GM12878 (cell line): ENCODE measurements around the gene DHX32.

Experiments
- CHD2 ChIP-seq: IDR thresholded peaks from 2 replicates; pipeline ENCODE4 v1.6.1; 2011; ENCODE audit warnings: low read depth, low read length, improper control_type of control experiment, borderline replicate concordance
- EP300 ChIP-seq, 2 experiments: fragments of 150-350 bp in 1 of 2; IDR thresholded peaks; 2 replicates each; pipeline ENCODE4 v1.6.1; 2011 to 2012; ENCODE audit warnings: low read depth in 2 of 2, low read length in 2 of 2, borderline replicate concordance in 1 of 2, improper control_type of control experiment in 1 of 2, inconsistent platforms in 1 of 2; ENCODE audit not compliant: control insufficient read depth in 1 of 2
- MEF2A ChIP-seq: IDR thresholded peaks from 2 replicates; pipeline ENCODE4 v1.6.1; 2011; ENCODE audit warnings: low read depth, mild to moderate bottlenecking, low read length, moderate library complexity; ENCODE audit not compliant: insufficient read depth
- NFXL1 ChIP-seq: fragments of 450-650 bp; IDR thresholded peaks from 2 replicates; pipeline ENCODE4 v1.6.1; 2017; ENCODE audit warnings: antibody characterized with exemption, mild to moderate bottlenecking, borderline replicate concordance
- RFX5 ChIP-seq: IDR thresholded peaks from 2 replicates; pipeline ENCODE4 v1.6.1; 2011; ENCODE audit warnings: low read depth, low read length, improper control_type of control experiment
- SIN3A ChIP-seq: IDR thresholded peaks from 2 replicates; pipeline ENCODE4 v1.6.1; 2012; ENCODE audit warnings: low read depth, low read length, improper control_type of control experiment
- TF ChIP-seq, protein P1 (sequence below), 3 experiments: IDR thresholded peaks in 2 of 3; conservative IDR thresholded peaks in 1 of 3; 2 replicates each; pipeline ENCODE4 v1.5.1; 2011; ENCODE audit warnings: low read depth in 3 of 3, low read length in 3 of 3, mild to moderate bottlenecking in 3 of 3, control low read depth in 2 of 3, moderate library complexity in 2 of 3, inconsistent platforms in 1 of 3, mixed read lengths in 1 of 3; ENCODE audit not compliant: control insufficient read depth in 2 of 3, insufficient read depth in 1 of 3; ENCODE audit errors: extremely low read depth in 1 of 3
- TF ChIP-seq, protein P2 (sequence below): IDR thresholded peaks from 2 replicates; pipeline ENCODE4 v1.6.1; 2012; ENCODE audit warnings: mild to moderate bottlenecking, low read depth, low read length
- TF ChIP-seq, protein P3 (sequence below): IDR thresholded peaks from 2 replicates; pipeline ENCODE4 v1.6.1; 2012; ENCODE audit warnings: low read depth, low read length, improper control_type of control experiment

DNA sequence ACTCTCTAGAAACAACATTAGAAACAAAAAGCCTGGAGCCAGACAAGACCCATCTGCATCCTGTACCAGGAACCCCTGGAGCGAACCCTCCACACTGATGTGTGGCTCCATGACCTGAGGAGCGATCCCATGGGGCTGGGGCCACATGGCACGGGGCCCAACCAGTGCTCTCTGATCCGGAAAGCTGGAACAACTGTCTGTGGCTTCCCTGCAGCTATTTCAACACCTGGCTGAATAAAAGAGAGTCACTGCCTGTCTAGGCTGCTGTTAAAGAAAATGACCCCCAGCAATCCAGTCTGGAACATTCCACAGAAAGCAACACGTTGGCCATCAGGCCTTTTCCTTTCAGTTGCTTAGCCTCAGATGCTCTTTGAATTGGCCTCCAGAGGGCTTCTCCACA, 79.0 kb downstream of the DHX32 start:
- no peak for TF ChIP-seq NFXL1
- no peak for TF ChIP-seq SIN3A
- no peak for TF ChIP-seq MEF2A
- no peak for TF ChIP-seq CHD2
- TF ChIP-seq, protein P1, sequence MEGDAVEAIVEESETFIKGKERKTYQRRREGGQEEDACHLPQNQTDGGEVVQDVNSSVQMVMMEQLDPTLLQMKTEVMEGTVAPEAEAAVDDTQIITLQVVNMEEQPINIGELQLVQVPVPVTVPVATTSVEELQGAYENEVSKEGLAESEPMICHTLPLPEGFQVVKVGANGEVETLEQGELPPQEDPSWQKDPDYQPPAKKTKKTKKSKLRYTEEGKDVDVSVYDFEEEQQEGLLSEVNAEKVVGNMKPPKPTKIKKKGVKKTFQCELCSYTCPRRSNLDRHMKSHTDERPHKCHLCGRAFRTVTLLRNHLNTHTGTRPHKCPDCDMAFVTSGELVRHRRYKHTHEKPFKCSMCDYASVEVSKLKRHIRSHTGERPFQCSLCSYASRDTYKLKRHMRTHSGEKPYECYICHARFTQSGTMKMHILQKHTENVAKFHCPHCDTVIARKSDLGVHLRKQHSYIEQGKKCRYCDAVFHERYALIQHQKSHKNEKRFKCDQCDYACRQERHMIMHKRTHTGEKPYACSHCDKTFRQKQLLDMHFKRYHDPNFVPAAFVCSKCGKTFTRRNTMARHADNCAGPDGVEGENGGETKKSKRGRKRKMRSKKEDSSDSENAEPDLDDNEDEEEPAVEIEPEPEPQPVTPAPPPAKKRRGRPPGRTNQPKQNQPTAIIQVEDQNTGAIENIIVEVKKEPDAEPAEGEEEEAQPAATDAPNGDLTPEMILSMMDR (IDR thresholded peaks at IDR 0.05 in 2 of 3, conservative IDR thresholded peaks at IDR 0.05 in 1 of 3; ENCODE audit: control insufficient read depth in 2 of 3, extremely low read depth in 1 of 3, insufficient read depth in 1 of 3, low read depth in 3 of 3, low read length in 3 of 3): no peak
- TF ChIP-seq, protein P2, sequence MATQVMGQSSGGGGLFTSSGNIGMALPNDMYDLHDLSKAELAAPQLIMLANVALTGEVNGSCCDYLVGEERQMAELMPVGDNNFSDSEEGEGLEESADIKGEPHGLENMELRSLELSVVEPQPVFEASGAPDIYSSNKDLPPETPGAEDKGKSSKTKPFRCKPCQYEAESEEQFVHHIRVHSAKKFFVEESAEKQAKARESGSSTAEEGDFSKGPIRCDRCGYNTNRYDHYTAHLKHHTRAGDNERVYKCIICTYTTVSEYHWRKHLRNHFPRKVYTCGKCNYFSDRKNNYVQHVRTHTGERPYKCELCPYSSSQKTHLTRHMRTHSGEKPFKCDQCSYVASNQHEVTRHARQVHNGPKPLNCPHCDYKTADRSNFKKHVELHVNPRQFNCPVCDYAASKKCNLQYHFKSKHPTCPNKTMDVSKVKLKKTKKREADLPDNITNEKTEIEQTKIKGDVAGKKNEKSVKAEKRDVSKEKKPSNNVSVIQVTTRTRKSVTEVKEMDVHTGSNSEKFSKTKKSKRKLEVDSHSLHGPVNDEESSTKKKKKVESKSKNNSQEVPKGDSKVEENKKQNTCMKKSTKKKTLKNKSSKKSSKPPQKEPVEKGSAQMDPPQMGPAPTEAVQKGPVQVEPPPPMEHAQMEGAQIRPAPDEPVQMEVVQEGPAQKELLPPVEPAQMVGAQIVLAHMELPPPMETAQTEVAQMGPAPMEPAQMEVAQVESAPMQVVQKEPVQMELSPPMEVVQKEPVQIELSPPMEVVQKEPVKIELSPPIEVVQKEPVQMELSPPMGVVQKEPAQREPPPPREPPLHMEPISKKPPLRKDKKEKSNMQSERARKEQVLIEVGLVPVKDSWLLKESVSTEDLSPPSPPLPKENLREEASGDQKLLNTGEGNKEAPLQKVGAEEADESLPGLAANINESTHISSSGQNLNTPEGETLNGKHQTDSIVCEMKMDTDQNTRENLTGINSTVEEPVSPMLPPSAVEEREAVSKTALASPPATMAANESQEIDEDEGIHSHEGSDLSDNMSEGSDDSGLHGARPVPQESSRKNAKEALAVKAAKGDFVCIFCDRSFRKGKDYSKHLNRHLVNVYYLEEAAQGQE: no peak
- TF ChIP-seq EP300 (IDR thresholded peaks at IDR 0.05; ENCODE audit: borderline replicate concordance in 1 of 2, control insufficient read depth in 1 of 2, low read depth in 2 of 2, low read length in 2 of 2): no peak
- TF ChIP-seq, protein P3, sequence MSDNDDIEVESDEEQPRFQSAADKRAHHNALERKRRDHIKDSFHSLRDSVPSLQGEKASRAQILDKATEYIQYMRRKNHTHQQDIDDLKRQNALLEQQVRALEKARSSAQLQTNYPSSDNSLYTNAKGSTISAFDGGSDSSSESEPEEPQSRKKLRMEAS: no peak
- no peak for TF ChIP-seq RFX5
